Panc1 (cell line): ENCODE measurements around the gene MKLN1. TPM values are rescaled to one million over a fixed set of nuclear protein-coding genes. Genes with fewer than 3 reads are reported as not detected.
A peak's percentile ranks its signal among the peaks of the same experiment; 100 is the strongest.

Experiments used
- ATAC-seq: fragments of 200-7000 bp; cut with Tn5 transposase; 2 replicates; pipeline ENCODE4 v1.9.1; 2020; ENCODE audit warnings: mild to moderate bottlenecking, moderate library complexity
- BruUV-seq: library from RNA; stranded (reverse); fragments of 400-500 nt; replicated peaks from 2 replicates; lab custom pipeline; 2021; lab: Mats Ljungman, UMichigan
- CTCF ChIA-PET: fragments of 300-600 bp; sonication (Branson Sonifier 250); formaldehyde crosslinking; loops from one replicate; lab custom pipeline; 2022; ENCODE audit warnings: antibody characterized with exemption; lab: Charles Lee
- POLR2A ChIA-PET: fragments of 300-600 bp; sonication (Branson Sonifier 250); formaldehyde crosslinking; loops from one replicate; lab custom pipeline; 2022; ENCODE audit warnings: antibody characterized with exemption; lab: Charles Lee
- DNase-seq: peaks from one replicate; pipeline ENCODE4 v3.0.0-alpha.2; 2010; ENCODE audit warnings: low read depth, low spot score
- H3K27ac ChIP-seq: 2 replicates; pipeline ENCODE4 v1.5.1; 2011; ENCODE audit warnings: mild to moderate bottlenecking, low read length, inconsistent platforms
- H3K27me3 ChIP-seq: fragments of 200-500 bp; sonication (Bioruptor generic); 2 replicates; pipeline ENCODE4 v1.6.0; 2014; ENCODE audit warnings: low read length, inconsistent platforms; ENCODE audit not compliant: control insufficient read depth, insufficient read depth
- H3K36me3 ChIP-seq: fragments of 200-500 bp; sonication (Bioruptor generic); 2 replicates; pipeline ENCODE4 v1.5.1; 2014; ENCODE audit warnings: inconsistent platforms, mild to moderate bottlenecking, low read length, moderate library complexity; ENCODE audit not compliant: control insufficient read depth, insufficient read depth
- H3K4me1 ChIP-seq: 2 replicates; pipeline ENCODE4 v1.5.1; 2011; ENCODE audit warnings: inconsistent platforms, mild to moderate bottlenecking, low read length, moderate library complexity; ENCODE audit not compliant: control insufficient read depth, insufficient read depth
- H3K4me3 ChIP-seq, 2 experiments: 2 replicates each; pipeline ENCODE4 v1.5.1; 2011 to 2012; ENCODE audit warnings: low read depth in 2 of 2, low read length in 2 of 2, mild to moderate bottlenecking in 2 of 2, inconsistent platforms in 1 of 2, moderate library complexity in 1 of 2
- H3K9me3 ChIP-seq: fragments of 200-500 bp; sonication (Bioruptor generic); 2 replicates; pipeline ENCODE4 v1.5.1; 2014; ENCODE audit warnings: low read depth, mild to moderate bottlenecking, inconsistent platforms, low read length, moderate library complexity; ENCODE audit not compliant: control insufficient read depth, insufficient read depth
- POLR2AphosphoS5 ChIP-seq: IDR thresholded peaks from 2 replicates; pipeline ENCODE4 v1.6.1; 2012; ENCODE audit warnings: mild to moderate bottlenecking, low read depth, low read length, moderate library complexity
- REST ChIP-seq, 2 experiments: IDR thresholded peaks; 2 replicates each; pipeline ENCODE4 v1.6.1; 2011 to 2012; ENCODE audit warnings: low read depth in 2 of 2, control low read depth in 1 of 2, low read length in 1 of 2, mild to moderate bottlenecking in 1 of 2, moderate library complexity in 1 of 2; ENCODE audit not compliant: insufficient read depth in 1 of 2
- SIN3A ChIP-seq: IDR thresholded peaks from 2 replicates; pipeline ENCODE4 v1.6.1; 2012; ENCODE audit warnings: low read depth, mild to moderate bottlenecking, low read length, moderate library complexity, borderline replicate concordance; ENCODE audit not compliant: insufficient read depth
- TCF7L2 ChIP-seq: IDR thresholded peaks from 2 replicates; pipeline ENCODE4 v1.6.1; 2011; ENCODE audit warnings: mild to moderate bottlenecking, low read depth, low read length, inconsistent platforms
- in situ Hi-C: cut with HindIII; loops from 2 replicates; pipeline ENCODE4 v1.10.0; 2016; ENCODE audit warnings: low sequenced_read_pairs, low pct_unique_long_range_greater_than_20kb
- intact Hi-C: fragments of 100-400 bp; cut with micrococcal nuclease; formaldehyde crosslinking; loops from one replicate; pipeline ENCODE4 v1.10.0; 2022; ENCODE audit not compliant: unreplicated experiment
- total RNA-seq: library from RNA; stranded (reverse); gene quantifications from one replicate; pipeline ENCODE4 v1.2.1, GENCODE V29; 2021; ENCODE audit not compliant: unreplicated experiment
- TF ChIP-seq, protein P1 (sequence below): fragments of 450-650 bp; IDR thresholded peaks from 2 replicates; pipeline ENCODE4 v1.5.1; 2017; ENCODE audit warnings: mild to moderate bottlenecking

Gene MKLN1
- total RNA-seq, 1 experiment from 2014 or later: 46.4 TPM

- intact Hi-C loops (no loop called here), in situ Hi-C loops (no loop called here)
- H3K9me3 ChIP-seq: no peaks in the 10 kb centered on the region
- no peak overlapping the region for H3K27ac ChIP-seq
- no peak overlapping the region for H3K4me3 ChIP-seq
- ChIA-PET POLR2A (interaction anchor here (0.6 kb wide), 1 partner anchor 21 kb away, joined by 5 read pairs; no protein-coding TSS in a partner anchor), CTCF (interaction anchor here (0.6 kb wide), 2 partner anchors 24 to 50 kb away, joined by 3 to 4 read pairs; no protein-coding TSS in a partner anchor)
- H3K36me3 ChIP-seq: no peaks in the 10 kb centered on the region
- ATAC-seq: no peak
- peaks cover 12% of the 10 kb centered on the region for H3K4me1 ChIP-seq
- no peak for DNase-seq
- TF ChIP-seq SIN3A (no peak), REST (IDR thresholded peaks at IDR 0.05; ENCODE audit: insufficient read depth in 1 of 2, low read depth in 2 of 2, low read length in 1 of 2) (no peak), TCF7L2 (no peak), POLR2AphosphoS5 (no peak)
- TF ChIP-seq, protein P1, sequence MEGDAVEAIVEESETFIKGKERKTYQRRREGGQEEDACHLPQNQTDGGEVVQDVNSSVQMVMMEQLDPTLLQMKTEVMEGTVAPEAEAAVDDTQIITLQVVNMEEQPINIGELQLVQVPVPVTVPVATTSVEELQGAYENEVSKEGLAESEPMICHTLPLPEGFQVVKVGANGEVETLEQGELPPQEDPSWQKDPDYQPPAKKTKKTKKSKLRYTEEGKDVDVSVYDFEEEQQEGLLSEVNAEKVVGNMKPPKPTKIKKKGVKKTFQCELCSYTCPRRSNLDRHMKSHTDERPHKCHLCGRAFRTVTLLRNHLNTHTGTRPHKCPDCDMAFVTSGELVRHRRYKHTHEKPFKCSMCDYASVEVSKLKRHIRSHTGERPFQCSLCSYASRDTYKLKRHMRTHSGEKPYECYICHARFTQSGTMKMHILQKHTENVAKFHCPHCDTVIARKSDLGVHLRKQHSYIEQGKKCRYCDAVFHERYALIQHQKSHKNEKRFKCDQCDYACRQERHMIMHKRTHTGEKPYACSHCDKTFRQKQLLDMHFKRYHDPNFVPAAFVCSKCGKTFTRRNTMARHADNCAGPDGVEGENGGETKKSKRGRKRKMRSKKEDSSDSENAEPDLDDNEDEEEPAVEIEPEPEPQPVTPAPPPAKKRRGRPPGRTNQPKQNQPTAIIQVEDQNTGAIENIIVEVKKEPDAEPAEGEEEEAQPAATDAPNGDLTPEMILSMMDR: no peak
- no TSS peak for BruUV-seq
- no peaks in the 10 kb centered on the region for H3K27me3 ChIP-seq
Observed at GRCh38 chr7:131538813-131539179, 211.1 kb downstream of the MKLN1 start.

GRCh38 chr7:131540491-131541162 lies 213.0 kb downstream of the MKLN1 start:
- BruUV-seq: no TSS peak
- H3K27me3 ChIP-seq: no peaks in the 10 kb centered on the region
- no peaks in the 10 kb centered on the region for H3K36me3 ChIP-seq
- in situ Hi-C loops: no loop called here
- peaks cover 17% of the 10 kb centered on the region for H3K4me1 ChIP-seq
- no peaks in the 10 kb centered on the region for H3K9me3 ChIP-seq
- intact Hi-C loops: no loop called here
- ChIA-PET POLR2A (no interaction called here), CTCF (no interaction called here)
- ATAC-seq (peak; percentile 24; the same call in 1 of the 2 replicates), DNase-seq (no peak)
- H3K4me3 ChIP-seq: no peak overlapping the region
- no peak overlapping the region for H3K27ac ChIP-seq
- TF ChIP-seq, protein P1: no peak
- TF ChIP-seq POLR2AphosphoS5: no peak
- TF ChIP-seq REST (IDR thresholded peaks at IDR 0.05; ENCODE audit: insufficient read depth in 1 of 2, low read depth in 2 of 2, low read length in 1 of 2): no peak
- no peak for TF ChIP-seq SIN3A
- no peak for TF ChIP-seq TCF7L2
